Measurements from ENCODE around the gene TC2N.
"Not testable (repeated sequence)": the region's sequence is repeated elsewhere in the genome, so short reads cannot be mapped to it uniquely, and the experiment has no call there.

Gene TC2N

GRCh38 chr14:91867316-91867988 lies at the start of gene TC2N:
Gene TC2N (minus strand): TSS chr14:91867536. CDS start chr14:91813769, 53,767 bp downstream.
- in situ Hi-C loops (cut with MboI; ENCODE audit: low sequenced_read_pairs) = no loop called here

GRCh38 chr14:91912035-91912434 lies 44.7 kb upstream of the TC2N start:
- in situ Hi-C loops (cut with MboI; ENCODE audit: low sequenced_read_pairs) = no loop called here

GRCh38 chr14:91911474-91912032 lies 44.2 kb upstream of the TC2N start:
- in situ Hi-C loops (cut with MboI; ENCODE audit: low sequenced_read_pairs) = no loop called here

- in situ Hi-C loops (cut with MboI; ENCODE audit: low sequenced_read_pairs) = no loop called here
Measured at GRCh38 chr14:91910196-91910595, 42.9 kb upstream of the TC2N start.

- in situ Hi-C loops (cut with MboI; ENCODE audit: low sequenced_read_pairs) = no loop called here
Measured at GRCh38 chr14:91906374-91906773, 39.0 kb upstream of the TC2N start.

GRCh38 chr14:91904956-91905645 lies 37.8 kb upstream of the TC2N start:
- in situ Hi-C loops (cut with MboI; ENCODE audit: low sequenced_read_pairs) = no loop called here

- in situ Hi-C loops (cut with MboI; ENCODE audit: low sequenced_read_pairs) = no loop called here
Measured at GRCh38 chr14:91904483-91904882, 37.1 kb upstream of the TC2N start.

GRCh38 chr14:91903070-91903469 lies 35.7 kb upstream of the TC2N start:
- in situ Hi-C loops (cut with MboI; ENCODE audit: low sequenced_read_pairs) = no loop called here

GRCh38 chr14:91902336-91902735 lies 35.0 kb upstream of the TC2N start:
- in situ Hi-C loops (cut with MboI; ENCODE audit: low sequenced_read_pairs) = no loop called here

GRCh38 chr14:91901449-91902226 lies 34.3 kb upstream of the TC2N start:
- in situ Hi-C loops (cut with MboI; ENCODE audit: low sequenced_read_pairs) = no loop called here

GRCh38 chr14:91899806-91900205 lies 32.5 kb upstream of the TC2N start:
- in situ Hi-C loops (cut with MboI; ENCODE audit: low sequenced_read_pairs) = no loop called here

- in situ Hi-C loops (cut with MboI; ENCODE audit: low sequenced_read_pairs) = no loop called here
Measured at GRCh38 chr14:91899213-91899612, 31.9 kb upstream of the TC2N start.

GRCh38 chr14:91898372-91898771 lies 31.0 kb upstream of the TC2N start:
- in situ Hi-C loops (cut with MboI; ENCODE audit: low sequenced_read_pairs) = no loop called here

GRCh38 chr14:91897716-91898115 lies 30.4 kb upstream of the TC2N start:
- in situ Hi-C loops (cut with MboI; ENCODE audit: low sequenced_read_pairs) = not testable (repeated sequence)

- in situ Hi-C loops (cut with MboI; ENCODE audit: low sequenced_read_pairs) = no loop called here
Measured at GRCh38 chr14:91897106-91897701, 29.9 kb upstream of the TC2N start.

GRCh38 chr14:91896419-91896818 lies 29.1 kb upstream of the TC2N start:
- in situ Hi-C loops (cut with MboI; ENCODE audit: low sequenced_read_pairs) = no loop called here

GRCh38 chr14:91893669-91894068 lies 26.3 kb upstream of the TC2N start:
- in situ Hi-C loops (cut with MboI; ENCODE audit: low sequenced_read_pairs) = no loop called here

GRCh38 chr14:91893007-91893406 lies 25.7 kb upstream of the TC2N start:
- in situ Hi-C loops (cut with MboI; ENCODE audit: low sequenced_read_pairs) = no loop called here

- in situ Hi-C loops (cut with MboI; ENCODE audit: low sequenced_read_pairs) = no loop called here
Measured at GRCh38 chr14:91891721-91892220, 24.4 kb upstream of the TC2N start.

GRCh38 chr14:91891101-91891500 lies 23.8 kb upstream of the TC2N start:
- in situ Hi-C loops (cut with MboI; ENCODE audit: low sequenced_read_pairs) = no loop called here

GRCh38 chr14:91890291-91890749 lies 23.0 kb upstream of the TC2N start:
- in situ Hi-C loops (cut with MboI; ENCODE audit: low sequenced_read_pairs) = no loop called here

Measured in HL-60/S4 treated with retinoic acid at 250 ng/mL for 4 days and 3 days (cell line).